ENCODE measurements around the gene NIT1. TPM values are rescaled to one million over a fixed set of nuclear protein-coding genes. Genes with fewer than 3 reads are reported as not detected.

Gene NIT1
- total and polyA plus RNA-seq, 2 donors: 28.0 to 61.4 TPM

Other genes starting within 250 kb of the NIT1 start
- gene ITLN1, start 232.9 kb upstream of the NIT1 start, total RNA-seq: 2.1 TPM
- 8.7 TPM for gene ITLN1, start 232.9 kb upstream of the NIT1 start, polyA plus RNA-seq
- 0.38 TPM for gene ITLN2, start 163.3 kb upstream of the NIT1 start, total RNA-seq
- 2.1 TPM for gene ITLN2, start 163.3 kb upstream of the NIT1 start, polyA plus RNA-seq
- gene F11R, start 97.0 kb upstream of the NIT1 start, total RNA-seq: 28.3 TPM
- gene F11R, start 97.0 kb upstream of the NIT1 start, polyA plus RNA-seq: 43.0 TPM
- 73.0 TPM for gene TSTD1, start 79.1 kb upstream of the NIT1 start, total RNA-seq
- 149 TPM for gene TSTD1, start 79.1 kb upstream of the NIT1 start, polyA plus RNA-seq
- gene USF1, start 72.1 kb upstream of the NIT1 start, total RNA-seq: 81.8 TPM
- 148 TPM for gene USF1, start 72.1 kb upstream of the NIT1 start, polyA plus RNA-seq
- 65.7 TPM for gene ARHGAP30, start 48.2 kb upstream of the NIT1 start, total RNA-seq
- 40.8 TPM for gene ARHGAP30, start 48.2 kb upstream of the NIT1 start, polyA plus RNA-seq
- gene NECTIN4, start 28.5 kb upstream of the NIT1 start, total RNA-seq: 0.66 TPM
- gene NECTIN4, start 28.5 kb upstream of the NIT1 start, polyA plus RNA-seq: 4.7 TPM
- 1.9 TPM for gene KLHDC9, start 19.7 kb upstream of the NIT1 start, total RNA-seq
- 4.7 TPM for gene KLHDC9, start 19.7 kb upstream of the NIT1 start, polyA plus RNA-seq
- 48.2 TPM for gene PFDN2, start 68 bp upstream of the NIT1 start, total RNA-seq
- gene PFDN2, start 68 bp upstream of the NIT1 start, polyA plus RNA-seq: 152 TPM
- 14.7 TPM for gene DEDD, start 14.6 kb downstream of the NIT1 start, total RNA-seq
- gene DEDD, start 14.6 kb downstream of the NIT1 start, polyA plus RNA-seq: 24.8 TPM
- gene UFC1, start 35.9 kb downstream of the NIT1 start, total RNA-seq: 93.5 TPM
- 118 TPM for gene UFC1, start 35.9 kb downstream of the NIT1 start, polyA plus RNA-seq
- gene USP21, start 41.4 kb downstream of the NIT1 start, total RNA-seq: 10.0 TPM
- 23.4 TPM for gene USP21, start 41.4 kb downstream of the NIT1 start, polyA plus RNA-seq
- 19.9 TPM for gene PPOX, start 48.3 kb downstream of the NIT1 start, total RNA-seq
- 50.4 TPM for gene PPOX, start 48.3 kb downstream of the NIT1 start, polyA plus RNA-seq
- gene B4GALT3, start 59.4 kb downstream of the NIT1 start, total RNA-seq: 14.3 TPM
- 32.0 TPM for gene B4GALT3, start 59.4 kb downstream of the NIT1 start, polyA plus RNA-seq
- 0.61 TPM for gene ADAMTS4, start 80.9 kb downstream of the NIT1 start, total RNA-seq
- gene ADAMTS4, start 80.9 kb downstream of the NIT1 start, polyA plus RNA-seq: 3.0 TPM
- 67.7 TPM for gene NDUFS2, start 84.3 kb downstream of the NIT1 start, total RNA-seq
- gene NDUFS2, start 84.3 kb downstream of the NIT1 start, polyA plus RNA-seq: 39.9 TPM
- 24.0 TPM for gene FCER1G, start 97.2 kb downstream of the NIT1 start, total RNA-seq
- gene FCER1G, start 97.2 kb downstream of the NIT1 start, polyA plus RNA-seq: 262 TPM
- gene APOA2, start 105.5 kb downstream of the NIT1 start, total RNA-seq: 1.7 TPM
- 4.9 TPM for gene APOA2, start 105.5 kb downstream of the NIT1 start, polyA plus RNA-seq
- gene TOMM40L, start 108.0 kb downstream of the NIT1 start, total RNA-seq: 9.6 TPM
- 9.1 TPM for gene TOMM40L, start 108.0 kb downstream of the NIT1 start, polyA plus RNA-seq
- not detected for gene NR1I3, start 120.1 kb downstream of the NIT1 start, total RNA-seq
- 0.14 TPM for gene NR1I3, start 120.1 kb downstream of the NIT1 start, polyA plus RNA-seq
- gene PCP4L1, start 140.6 kb downstream of the NIT1 start, total RNA-seq: 2.4 TPM
- 8.9 TPM for gene PCP4L1, start 140.6 kb downstream of the NIT1 start, polyA plus RNA-seq
- gene MPZ, start 191.9 kb downstream of the NIT1 start, total RNA-seq: 3.6 TPM
- 4.5 TPM for gene MPZ, start 191.9 kb downstream of the NIT1 start, polyA plus RNA-seq
- gene SDHC, start 196.3 kb downstream of the NIT1 start, total RNA-seq: 19.8 TPM
- 93.5 TPM for gene SDHC, start 196.3 kb downstream of the NIT1 start, polyA plus RNA-seq
- 0.09 TPM for gene CFAP126, start 249.8 kb downstream of the NIT1 start, total RNA-seq
- 1.0 TPM for gene CFAP126, start 249.8 kb downstream of the NIT1 start, polyA plus RNA-seq

Data from thymus (tissue), 2 donors.